Skeletal muscle tissue (tissue), 4 donors: ENCODE results near the gene RNF44. TPM values are rescaled to one million over a fixed set of nuclear protein-coding genes. Genes with fewer than 3 reads are reported as not detected.

Source experiments
- H3K27ac ChIP-seq: one replicate; pipeline ENCODE4 v1.7.0; 2013; ENCODE audit warnings: mild to moderate bottlenecking, low read depth, low read length, inconsistent platforms
- H3K27me3 ChIP-seq, 3 donors: one replicate each; pipeline ENCODE4 v1.7.0; 2013; ENCODE audit warnings: low read length in 3 of 3; ENCODE audit not compliant: control insufficient read depth in 3 of 3, insufficient read depth in 3 of 3
- H3K36me3 ChIP-seq, 3 donors: one replicate each; pipeline ENCODE4 v1.7.0; 2013; ENCODE audit warnings: low read length in 3 of 3; ENCODE audit not compliant: control insufficient read depth in 3 of 3, insufficient read depth in 3 of 3
- H3K4me1 ChIP-seq, 3 donors: one replicate each; pipeline ENCODE4 v1.7.0; 2013; ENCODE audit warnings: low read length in 3 of 3, mild to moderate bottlenecking in 3 of 3; ENCODE audit not compliant: control insufficient read depth in 3 of 3, insufficient read depth in 3 of 3
- H3K4me3 ChIP-seq, 3 donors: one replicate each; pipeline ENCODE4 v1.7.0; 2013; ENCODE audit warnings: low read length in 3 of 3
- H3K9ac ChIP-seq, 3 donors: one replicate each; pipeline ENCODE4 v1.7.0; 2013; ENCODE audit warnings: low read length in 3 of 3, mild to moderate bottlenecking in 3 of 3, moderate library complexity in 2 of 3, low read depth in 1 of 3
- H3K9me3 ChIP-seq, 3 donors: one replicate each; pipeline ENCODE4 v1.7.0; 2013; ENCODE audit warnings: low read length in 3 of 3; ENCODE audit not compliant: control insufficient read depth in 3 of 3
- total RNA-seq: library from RNA; depleted of rRNA; stranded (reverse); fragments of >200 nt; gene quantifications from one replicate; pipeline ENCODE4 v1.2.3, GENCODE V29; 2014
- donor health status: Osteomylitis.

The RNF44 gene
- total RNA-seq, 1 donor from 2014 or later, result 2.1 TPM

- H3K4me1 ChIP-seq, result peaks cover 55 to 71% (median 58%) of the 10 kb centered on the region in 3 donors
- H3K36me3 ChIP-seq, result peaks cover 0 to 3% (median 0%) of the 10 kb centered on the region in 3 donors
- no peaks in the 10 kb centered on the region for H3K9me3 ChIP-seq
- H3K4me3 ChIP-seq, result peak overlapping the region; percentile 92 to 100 (median 99)
- peak overlapping the region; percentile 92 to 100 (median 95) for H3K9ac ChIP-seq
- peak overlapping the region; percentile 97 for H3K27ac ChIP-seq
- H3K27me3 ChIP-seq, result no peaks in the 10 kb centered on the region
Observed at GRCh38 chr5:176537554-176538229, 490 bp upstream of the RNF44 start.

GRCh38 chr5:176536132-176536901 is 885 bp downstream of the RNF44 start:
- Histone ChIP-seq H3K4me1 (peaks cover 49 to 64% (median 51%) of the 10 kb centered on the region in 3 donors), H3K9me3 (no peaks in the 10 kb centered on the region), H3K9ac (peak overlapping the region; percentile 81 to 95 (median 88)), H3K4me3 (peak overlapping the region; percentile 92 to 100 (median 99)), H3K27ac (peak overlapping the region; percentile 97), H3K27me3 (no peaks in the 10 kb centered on the region), H3K36me3 (peaks cover 2 to 10% (median 6%) of the 10 kb centered on the region in 3 donors)

- H3K4me3 ChIP-seq, result peak overlapping the region; percentile 92 to 100 (median 99)
- peaks cover 48 to 64% (median 51%) of the 10 kb centered on the region in 3 donors for H3K4me1 ChIP-seq
- no peaks in the 10 kb centered on the region for H3K9me3 ChIP-seq
- H3K27ac ChIP-seq, result peak overlapping the region; percentile 97
- H3K9ac ChIP-seq, result peak overlapping the region; percentile 81 to 95 (median 88)
- no peaks in the 10 kb centered on the region for H3K27me3 ChIP-seq
- peaks cover 6 to 15% (median 12%) of the 10 kb centered on the region in 3 donors for H3K36me3 ChIP-seq
Observed at GRCh38 chr5:176535664-176536131, 1.5 kb downstream of the RNF44 start.

GRCh38 chr5:176535101-176535663 is 2.0 kb downstream of the RNF44 start:
- Histone ChIP-seq H3K27ac (peak overlapping the region; percentile 97), H3K27me3 (no peaks in the 10 kb centered on the region), H3K4me1 (peaks cover 48 to 64% (median 54%) of the 10 kb centered on the region in 3 donors), H3K36me3 (peaks cover 6 to 16% (median 15%) of the 10 kb centered on the region in 3 donors), H3K9ac (peak overlapping the region; percentile 81 to 95 (median 88)), H3K9me3 (no peaks in the 10 kb centered on the region), H3K4me3 (peak overlapping the region; percentile 92 to 100 (median 99))

- peak overlapping the region; percentile 25 to 95 (median 81) for H3K9ac ChIP-seq
- H3K27me3 ChIP-seq, result no peaks in the 10 kb centered on the region
- peaks cover 9 to 18% (median 17%) of the 10 kb centered on the region in 3 donors for H3K36me3 ChIP-seq
- peak overlapping the region; percentile 97 for H3K27ac ChIP-seq
- H3K4me1 ChIP-seq, result peaks cover 48 to 64% (median 54%) of the 10 kb centered on the region in 3 donors
- no peaks in the 10 kb centered on the region for H3K9me3 ChIP-seq
- H3K4me3 ChIP-seq, result peak overlapping the region in 2 of 3 donors; percentile 92 to 100
Observed at GRCh38 chr5:176534640-176535039, 2.6 kb downstream of the RNF44 start.

- H3K9ac ChIP-seq, result peak overlapping the region in 2 of 3 donors; percentile 25 to 95
- no peaks in the 10 kb centered on the region for H3K9me3 ChIP-seq
- peak overlapping the region; percentile 97 for H3K27ac ChIP-seq
- H3K36me3 ChIP-seq, result peaks cover 15 to 24% (median 23%) of the 10 kb centered on the region in 3 donors
- H3K27me3 ChIP-seq, result no peaks in the 10 kb centered on the region
- peaks cover 48 to 63% (median 53%) of the 10 kb centered on the region in 3 donors for H3K4me1 ChIP-seq
- H3K4me3 ChIP-seq, result peak overlapping the region in 2 of 3 donors; percentile 0 to 92
Observed at GRCh38 chr5:176533894-176534611, 3.1 kb downstream of the RNF44 start.

GRCh38 chr5:176533390-176533789 is 3.8 kb downstream of the RNF44 start:
- H3K27me3 ChIP-seq, result no peaks in the 10 kb centered on the region
- H3K9me3 ChIP-seq, result no peaks in the 10 kb centered on the region
- peak overlapping the region in 2 of 3 donors; percentile 33 to 95 for H3K9ac ChIP-seq
- H3K4me3 ChIP-seq, result peak overlapping the region in 2 of 3 donors; percentile 0 to 29
- peaks cover 19 to 30% (median 29%) of the 10 kb centered on the region in 3 donors for H3K36me3 ChIP-seq
- peaks cover 48 to 57% (median 52%) of the 10 kb centered on the region in 3 donors for H3K4me1 ChIP-seq
- peak overlapping the region; percentile 97 for H3K27ac ChIP-seq

GRCh38 chr5:176532795-176533194 is 4.4 kb downstream of the RNF44 start:
- peaks cover 20 to 35% (median 35%) of the 10 kb centered on the region in 3 donors for H3K36me3 ChIP-seq
- H3K4me3 ChIP-seq, result no peak overlapping the region
- H3K9ac ChIP-seq, result peak overlapping the region in 2 of 3 donors; percentile 20 to 25
- no peaks in the 10 kb centered on the region for H3K9me3 ChIP-seq
- peaks cover 45 to 52% (median 47%) of the 10 kb centered on the region in 3 donors for H3K4me1 ChIP-seq
- no peaks in the 10 kb centered on the region for H3K27me3 ChIP-seq
- H3K27ac ChIP-seq, result peak overlapping the region; percentile 8

- Histone ChIP-seq H3K4me3 (no peak overlapping the region), H3K36me3 (peaks cover 27 to 40% (median 36%) of the 10 kb centered on the region in 3 donors), H3K9ac (no peak overlapping the region), H3K4me1 (peaks cover 45 to 49% (median 47%) of the 10 kb centered on the region in 3 donors), H3K9me3 (no peaks in the 10 kb centered on the region), H3K27me3 (no peaks in the 10 kb centered on the region), H3K27ac (no peak overlapping the region)
Observed at GRCh38 chr5:176531902-176532493, 5.2 kb downstream of the RNF44 start.
